ENCODE results near the gene AMBP. TPM values are rescaled to one million over a fixed set of nuclear protein-coding genes. Genes with fewer than 3 reads are reported as not detected.
A peak's percentile ranks its signal among the peaks of the same experiment; 100 is the strongest.

AMBP gene
- total RNA-seq, 2 donors from 2014 or later = 1.5 to 5.7 TPM

- H3K4me1 ChIP-seq = no peaks in the 10 kb centered on the region
- H3K9me3 ChIP-seq = no peaks in the 10 kb centered on the region
- no peak overlapping the region for H3K4me3 ChIP-seq
- intact Hi-C loops (cut with DNase I) = no loop called here
- no peak overlapping the region for H3K9ac ChIP-seq (ENCODE audit: low read depth in 2 of 2, low read length in 2 of 2)
- no peaks in the 10 kb centered on the region for H3K27me3 ChIP-seq
- DNase-seq = no peak
- H3K36me3 ChIP-seq = no peaks in the 10 kb centered on the region
- TF ChIP-seq CTCF (IDR thresholded peaks at IDR 0.05) = no peak
- H3K27ac ChIP-seq = no peak overlapping the region
Observed at GRCh38 chr9:114050646-114051045, 27.5 kb downstream of the AMBP start.

GRCh38 chr9:114050226-114050568 is 27.9 kb downstream of the AMBP start:
- intact Hi-C loops (cut with DNase I) = no loop called here

GRCh38 chr9:114049441-114050225 is 28.5 kb downstream of the AMBP start:
- Histone ChIP-seq H3K9ac (ENCODE audit: low read depth in 2 of 2, low read length in 2 of 2) (no peak overlapping the region), H3K36me3 (no peaks in the 10 kb centered on the region), H3K9me3 (no peaks in the 10 kb centered on the region), H3K27ac (no peak overlapping the region), H3K4me1 (no peaks in the 10 kb centered on the region), H3K27me3 (no peaks in the 10 kb centered on the region), H3K4me3 (no peak overlapping the region)
- intact Hi-C loops (cut with DNase I) = loop anchor here (5.0 kb wide), 1 partner anchor 197 kb away; no protein-coding TSS in a partner anchor
- TF ChIP-seq CTCF (IDR thresholded peaks at IDR 0.05) = no peak
- DNase-seq = no peak

More at GRCh38 chr9:114050226-114050568, 27.9 kb downstream of the AMBP start:
- Histone ChIP-seq H3K27me3 (no peaks in the 10 kb centered on the region), H3K36me3 (no peaks in the 10 kb centered on the region), H3K4me3 (no peak overlapping the region), H3K9ac (ENCODE audit: low read depth in 2 of 2, low read length in 2 of 2) (no peak overlapping the region), H3K4me1 (no peaks in the 10 kb centered on the region), H3K9me3 (no peaks in the 10 kb centered on the region), H3K27ac (no peak overlapping the region)
- TF ChIP-seq CTCF (IDR thresholded peaks at IDR 0.05) = no peak
- no peak for DNase-seq

- no peaks in the 10 kb centered on the region for H3K36me3 ChIP-seq
- no peak for TF ChIP-seq CTCF (IDR thresholded peaks at IDR 0.05)
- no peak overlapping the region for H3K4me3 ChIP-seq
- no peaks in the 10 kb centered on the region for H3K9me3 ChIP-seq
- peak; percentile 13 for DNase-seq
- intact Hi-C loops (cut with DNase I) = loop anchor here (5.0 kb wide), 1 partner anchor 196 kb away; no protein-coding TSS in a partner anchor
- H3K4me1 ChIP-seq = no peaks in the 10 kb centered on the region
- H3K27ac ChIP-seq = no peak overlapping the region
- no peak overlapping the region for H3K9ac ChIP-seq (ENCODE audit: low read depth in 2 of 2, low read length in 2 of 2)
- no peaks in the 10 kb centered on the region for H3K27me3 ChIP-seq
Observed at GRCh38 chr9:114048533-114049415, 29.3 kb downstream of the AMBP start.

- no peak overlapping the region for H3K27ac ChIP-seq
- DNase-seq = peak; percentile 38
- H3K36me3 ChIP-seq = no peaks in the 10 kb centered on the region
Observed at GRCh38 chr9:114047717-114048116, 30.4 kb downstream of the AMBP start.

More at GRCh38 chr9:114047717-114048116, 30.4 kb downstream of the AMBP start:
- Histone ChIP-seq H3K27me3 (no peaks in the 10 kb centered on the region), H3K9me3 (no peaks in the 10 kb centered on the region), H3K9ac (ENCODE audit: low read depth in 2 of 2, low read length in 2 of 2) (no peak overlapping the region), H3K4me3 (no peak overlapping the region), H3K4me1 (no peaks in the 10 kb centered on the region)
- intact Hi-C loops (cut with DNase I) = loop anchor here (5.0 kb wide), 1 partner anchor 195 kb away; no protein-coding TSS in a partner anchor
- TF ChIP-seq CTCF (IDR thresholded peaks at IDR 0.05) = peak; percentile 50

Measured in colonic mucosa (tissue), 4 donors.